Activated CD4-positive, alpha-beta T cell treated with anti-CD3 and anti-CD28 coated beads, Interleukin-2, amount 50 U/mL, for 48 hours (primary cell): Measurements from ENCODE around the gene SPRY4.
"Not testable (repeated sequence)": the region's sequence is repeated elsewhere in the genome, so short reads cannot be mapped to it uniquely, and the experiment has no call there.

Source experiments
- DNase-seq, 2 experiments: peaks; one replicate each; pipeline ENCODE4 v3.0.0-alpha.2; 2020

SPRY4 gene, protein sequence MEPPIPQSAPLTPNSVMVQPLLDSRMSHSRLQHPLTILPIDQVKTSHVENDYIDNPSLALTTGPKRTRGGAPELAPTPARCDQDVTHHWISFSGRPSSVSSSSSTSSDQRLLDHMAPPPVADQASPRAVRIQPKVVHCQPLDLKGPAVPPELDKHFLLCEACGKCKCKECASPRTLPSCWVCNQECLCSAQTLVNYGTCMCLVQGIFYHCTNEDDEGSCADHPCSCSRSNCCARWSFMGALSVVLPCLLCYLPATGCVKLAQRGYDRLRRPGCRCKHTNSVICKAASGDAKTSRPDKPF

DNA sequence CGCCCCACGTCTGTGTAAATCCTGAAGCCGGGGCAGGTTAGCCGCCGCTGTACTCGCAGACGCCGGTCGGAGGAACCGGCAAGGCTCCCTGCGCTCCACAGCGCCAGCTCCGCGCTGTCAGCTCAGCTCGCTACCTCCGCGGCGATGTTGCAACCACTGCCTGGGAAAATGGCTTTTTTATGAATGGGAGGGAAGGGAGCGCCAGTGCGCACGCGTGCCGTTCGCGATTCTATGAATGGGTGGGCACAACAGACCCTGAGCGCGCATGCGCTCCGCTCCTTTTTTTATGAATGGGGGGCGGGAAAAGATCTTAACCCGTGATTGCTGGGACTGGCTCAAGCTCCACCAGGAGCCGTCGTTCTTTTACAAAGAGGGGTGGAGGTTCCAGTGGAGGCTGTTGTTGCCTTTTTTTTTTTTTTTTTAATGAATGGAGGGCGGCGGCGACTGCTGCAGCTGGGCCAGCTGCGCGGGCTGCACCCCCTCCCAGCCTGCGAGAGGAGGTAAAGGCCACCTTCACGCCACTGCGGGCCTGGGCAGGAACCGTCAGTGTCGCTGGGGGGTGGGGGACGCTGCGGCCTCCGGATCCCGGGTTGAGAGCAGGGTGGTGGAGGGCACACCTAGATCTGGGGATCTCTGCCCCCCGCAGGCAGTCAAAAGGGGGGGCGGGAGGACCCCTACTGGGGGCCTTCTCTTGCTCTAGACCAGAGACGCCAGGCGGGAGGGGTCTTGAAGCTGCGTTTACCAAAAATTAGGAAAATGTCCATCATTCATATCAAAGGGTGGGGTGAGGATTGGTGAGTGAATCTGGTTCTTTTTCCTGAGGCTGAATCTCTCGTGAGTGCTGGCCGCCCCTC, at the start of gene SPRY4:
Gene SPRY4 (minus strand): TSS at position 151 of the 854 bp plus-strand sequence. CDS start 9,913 bp downstream, outside the sequence.
- DNase-seq: peak; percentile 88 to 91

DNA sequence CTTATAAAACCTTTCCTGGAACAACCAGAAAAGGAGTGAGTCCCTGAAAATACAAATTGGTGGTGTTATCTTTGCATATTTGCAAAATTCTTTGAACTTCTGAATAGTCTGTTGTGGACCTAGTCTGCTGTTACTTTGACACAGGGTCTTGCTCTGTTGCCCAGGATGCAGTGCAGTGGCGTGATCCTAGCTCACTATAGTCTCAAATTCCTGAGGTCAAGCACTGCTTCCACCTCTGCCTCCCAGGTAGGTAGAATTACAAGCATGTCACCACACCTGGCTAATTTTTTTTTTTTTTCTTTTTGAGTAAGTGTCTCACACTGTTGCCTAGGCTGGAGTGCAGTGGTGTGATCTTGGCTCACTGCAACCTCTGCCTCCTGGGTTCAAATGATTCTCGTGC, 43.7 kb upstream of the SPRY4 start:
- no peak for DNase-seq

DNA sequence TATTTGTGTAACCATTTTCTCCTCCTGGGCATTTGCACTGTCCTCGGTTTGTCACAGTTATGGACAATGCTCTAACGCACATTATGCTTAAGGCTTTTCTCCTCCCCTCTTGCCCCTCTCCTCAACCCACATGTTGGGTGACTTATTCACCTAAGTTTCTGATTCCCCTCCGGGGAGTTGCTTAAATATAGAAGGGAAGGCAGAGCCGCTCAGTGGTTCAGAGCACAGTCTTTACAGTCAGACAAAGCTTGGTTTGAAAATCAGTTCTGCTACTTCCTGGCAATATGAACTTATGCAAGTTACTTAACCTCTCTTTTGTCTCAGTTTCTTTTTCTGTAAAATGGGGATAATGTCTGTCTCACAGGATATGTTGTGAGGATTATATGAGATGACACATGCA, 41.2 kb upstream of the SPRY4 start:
- DNase-seq: no peak

DNA sequence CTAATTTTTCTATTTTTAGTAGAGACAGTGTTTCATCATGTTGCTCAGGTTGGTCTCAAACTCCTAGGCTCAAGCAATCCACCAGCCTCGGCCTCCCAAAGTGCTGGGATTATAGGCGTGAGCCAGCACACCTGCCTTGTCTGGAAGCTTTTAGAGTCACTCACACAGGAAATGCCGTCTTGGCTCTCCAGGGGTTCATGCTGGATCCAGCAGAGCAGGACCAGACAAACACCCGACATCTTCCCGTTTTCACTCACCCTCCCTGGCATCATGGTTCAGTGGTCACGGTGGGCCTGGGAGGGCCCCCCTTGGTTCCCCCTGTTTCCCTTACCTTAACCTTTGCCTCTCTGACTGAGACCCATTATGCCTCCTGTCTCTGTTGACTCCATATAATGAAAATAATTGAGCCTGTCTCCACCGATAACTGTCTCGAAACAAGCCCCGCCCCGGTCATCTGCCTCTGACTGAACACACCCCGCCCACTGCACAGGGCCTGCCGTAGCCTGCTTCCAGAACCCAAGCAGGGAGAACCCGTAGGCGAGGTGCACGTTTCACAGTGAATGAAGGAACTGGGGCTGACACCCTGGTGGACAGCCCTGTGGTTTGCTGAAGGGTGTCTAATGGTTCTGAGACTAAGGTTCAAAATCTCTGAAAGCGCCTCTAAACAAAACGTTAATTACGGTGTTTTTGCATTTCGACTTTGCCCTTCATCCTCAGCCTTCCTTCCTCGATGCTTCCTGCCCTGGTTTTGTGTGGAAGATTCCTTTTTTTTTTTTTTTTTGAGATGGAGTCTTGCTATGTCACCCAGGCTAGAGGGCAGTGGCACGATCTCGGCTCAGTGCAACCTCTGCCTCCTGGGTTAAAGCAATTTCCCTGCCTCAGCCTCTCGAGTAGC, 39.7 kb upstream of the SPRY4 start:
- no peak for DNase-seq

DNA sequence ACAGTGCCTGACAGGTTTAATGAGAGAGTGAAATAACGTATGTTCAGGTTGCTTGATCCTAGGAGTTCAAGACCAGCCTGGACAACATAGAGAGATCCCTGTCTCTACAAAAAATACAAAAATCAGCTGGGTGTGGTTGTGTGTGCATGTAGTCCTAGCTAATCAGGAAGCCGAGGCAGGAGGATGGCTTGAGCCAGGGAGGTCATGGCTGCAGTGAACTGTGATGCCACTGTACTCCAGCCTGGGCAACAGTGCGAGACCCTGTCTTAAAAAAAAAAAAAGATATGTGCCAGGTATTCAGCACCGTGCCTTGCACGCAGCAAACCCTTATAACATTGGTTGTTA, 38.8 kb upstream of the SPRY4 start:
- DNase-seq: no peak

DNA sequence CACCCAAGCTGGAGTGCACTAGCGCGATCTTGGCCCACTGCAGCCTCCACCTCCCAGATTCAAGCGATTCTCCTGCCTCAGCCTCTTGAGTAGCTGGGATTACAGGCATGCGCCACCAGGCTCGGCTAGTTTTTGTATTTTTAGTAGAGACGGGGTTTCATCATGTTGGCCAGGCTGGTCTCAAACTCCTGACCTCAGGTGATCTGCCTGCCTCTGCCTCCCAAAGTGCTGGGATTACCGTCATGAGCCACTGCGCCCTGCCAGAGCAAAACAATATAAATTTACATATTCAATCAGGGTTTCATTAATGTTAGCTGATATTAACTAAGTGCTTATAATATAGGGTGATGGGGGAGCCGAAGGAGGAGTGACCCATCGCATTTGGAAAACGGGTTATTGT, 37.4 kb upstream of the SPRY4 start:
- DNase-seq: not testable (repeated sequence)

DNA sequence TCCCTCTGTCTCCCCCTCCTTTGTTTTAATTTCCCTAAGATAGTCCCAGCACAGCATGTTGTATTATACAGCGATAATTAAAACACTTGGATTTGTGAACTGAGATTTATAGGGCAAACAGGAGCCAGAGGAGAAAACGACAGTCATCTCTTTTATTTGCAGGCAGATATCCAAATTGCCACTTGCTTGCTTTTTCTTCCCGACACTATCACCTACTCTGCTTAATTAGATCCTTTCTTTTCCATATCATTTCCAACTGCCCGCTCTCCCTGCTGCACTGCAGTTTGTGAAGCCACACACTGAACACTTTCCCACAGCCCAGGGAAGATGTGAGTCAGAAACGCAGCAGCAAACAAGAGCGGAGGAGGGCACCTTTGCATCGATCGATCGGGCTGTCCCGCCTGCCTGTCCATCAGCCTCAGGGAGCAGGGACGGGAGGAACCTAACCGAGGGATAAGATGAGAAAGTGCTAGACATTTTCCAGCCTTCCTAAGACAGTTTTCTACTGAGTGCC, 35.8 kb upstream of the SPRY4 start:
- peak in 1 of 2 experiments; percentile 17 for DNase-seq

DNA sequence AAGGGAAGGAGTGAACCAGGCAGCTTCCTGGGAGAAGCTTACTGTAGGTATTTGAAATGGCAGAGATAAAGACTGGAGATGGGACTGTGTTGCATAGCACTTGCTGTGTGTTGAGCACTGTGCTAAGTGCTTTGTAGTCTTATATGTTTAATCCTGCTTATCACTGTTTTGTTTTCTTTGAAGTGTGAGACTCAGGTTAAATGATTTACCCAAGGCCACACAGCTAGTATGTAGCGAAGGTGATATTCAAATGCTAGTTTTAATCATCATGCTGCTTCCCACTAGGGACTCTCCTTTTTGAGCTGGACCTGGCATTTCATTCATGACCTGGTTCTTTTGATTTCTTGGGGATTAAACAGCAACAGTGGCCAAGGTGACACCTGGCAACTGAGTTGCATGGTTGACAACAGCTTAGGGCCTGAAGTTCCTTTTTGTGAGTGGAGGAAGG, 35.3 kb upstream of the SPRY4 start:
- no peak for DNase-seq

DNA sequence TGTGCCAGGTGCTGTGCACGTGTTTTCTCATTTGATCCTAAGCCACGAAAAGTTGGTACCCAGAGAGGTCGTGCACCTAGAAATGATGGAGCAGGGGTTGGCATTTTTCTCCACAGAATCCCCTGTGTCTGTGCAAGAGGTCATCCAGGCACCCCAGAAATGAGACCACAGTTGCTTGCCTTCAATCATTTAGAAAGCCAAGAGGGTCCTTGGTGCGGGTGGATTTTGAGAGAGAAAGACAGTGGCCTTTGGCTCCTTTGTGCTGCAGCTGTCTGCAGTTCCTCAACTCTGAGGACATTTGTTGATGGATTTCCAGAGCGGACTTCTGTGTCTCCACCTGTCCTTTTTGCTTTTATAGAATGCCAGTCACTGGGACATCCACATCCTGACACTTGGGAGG, 33.8 kb upstream of the SPRY4 start:
- DNase-seq: no peak

DNA sequence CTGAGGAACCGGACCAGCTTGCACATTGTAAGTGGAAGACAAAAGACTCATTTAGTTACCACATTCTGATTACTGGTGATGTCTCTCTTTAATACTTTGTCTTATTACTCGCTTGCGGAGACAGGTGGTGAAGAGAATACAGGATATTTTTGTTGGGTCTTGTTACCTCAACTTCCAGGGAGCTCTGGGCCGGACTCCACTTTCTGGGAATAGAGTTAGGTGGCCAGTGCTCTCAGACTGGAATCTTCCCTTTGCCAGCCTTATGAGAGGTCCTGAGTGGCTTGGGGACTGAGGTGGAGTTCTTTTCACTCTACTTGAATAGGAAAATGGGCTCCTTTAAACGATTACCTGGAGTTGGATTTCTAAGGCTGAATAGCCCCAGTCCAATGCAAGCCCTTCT, 33.3 kb upstream of the SPRY4 start:
- DNase-seq: no peak

DNA sequence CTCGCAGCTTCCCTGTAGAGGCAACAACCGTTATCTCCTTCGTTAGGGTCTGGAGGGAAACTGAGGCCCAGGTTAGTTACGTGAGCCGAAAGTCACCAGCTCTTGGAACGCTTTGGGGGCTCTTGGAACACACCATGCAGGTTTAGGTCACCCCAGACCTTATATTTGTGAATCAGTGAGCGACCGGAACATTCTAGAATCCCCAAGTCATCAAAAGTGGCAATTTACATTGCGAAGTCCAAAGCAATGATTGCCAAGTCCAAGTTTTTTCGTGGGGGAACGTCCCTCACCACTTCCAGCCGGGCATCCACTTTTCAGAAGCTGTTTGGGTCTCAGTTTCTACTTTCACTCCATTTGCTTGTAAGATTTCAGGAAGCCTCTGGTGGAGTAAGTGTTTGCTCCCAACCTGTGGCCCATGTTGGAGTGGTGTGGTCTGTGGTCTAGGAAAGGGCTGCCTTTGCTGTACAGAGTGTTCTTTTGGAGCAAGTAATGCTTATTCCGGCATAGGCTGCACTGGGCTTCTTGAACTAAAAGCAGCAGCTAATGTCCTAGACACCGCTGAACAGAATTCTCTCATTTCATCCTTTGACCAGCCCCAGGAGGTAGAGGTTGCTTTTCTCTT, 32.8 kb upstream of the SPRY4 start:
- DNase-seq: peak; percentile 8 to 21

DNA sequence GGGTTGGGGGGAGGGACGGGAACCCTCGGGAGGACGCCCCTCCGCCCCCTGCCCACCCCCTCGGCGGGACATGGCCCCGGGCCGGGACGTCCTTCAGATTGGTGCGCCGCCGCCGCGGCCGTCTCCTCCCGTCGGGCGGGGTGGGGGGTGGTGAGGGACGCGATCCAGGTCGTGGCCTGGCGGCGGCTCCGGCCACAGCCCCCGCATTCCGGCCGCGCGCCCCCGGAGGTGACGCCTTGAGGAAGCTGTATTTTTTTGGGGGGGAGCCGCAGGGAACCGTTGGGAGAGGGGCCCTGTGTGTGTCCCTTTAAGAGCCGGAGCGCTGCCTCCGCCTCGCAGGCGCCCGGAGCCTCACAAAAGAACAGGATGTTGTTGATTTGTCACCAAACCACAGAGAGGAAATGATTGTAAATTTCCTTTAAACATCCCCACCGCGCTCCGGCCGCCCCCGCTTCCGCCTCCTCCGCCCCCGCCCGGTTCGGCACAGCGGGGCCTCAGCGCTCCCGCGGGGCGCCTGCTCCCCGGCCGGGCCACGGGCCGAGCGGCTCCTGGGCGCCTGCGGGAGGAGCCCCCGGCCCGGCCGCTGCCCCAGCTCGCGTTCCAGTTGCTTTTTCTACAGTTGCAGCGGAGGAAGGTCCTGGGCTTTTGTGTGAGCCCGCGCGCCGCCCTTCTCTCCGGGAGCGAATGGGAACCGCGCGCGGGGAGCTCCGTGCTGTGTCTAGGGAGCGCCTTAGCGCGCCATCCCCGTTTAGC, 32.1 kb upstream of the SPRY4 start:
- DNase-seq: peak; percentile 89 to 91

DNA sequence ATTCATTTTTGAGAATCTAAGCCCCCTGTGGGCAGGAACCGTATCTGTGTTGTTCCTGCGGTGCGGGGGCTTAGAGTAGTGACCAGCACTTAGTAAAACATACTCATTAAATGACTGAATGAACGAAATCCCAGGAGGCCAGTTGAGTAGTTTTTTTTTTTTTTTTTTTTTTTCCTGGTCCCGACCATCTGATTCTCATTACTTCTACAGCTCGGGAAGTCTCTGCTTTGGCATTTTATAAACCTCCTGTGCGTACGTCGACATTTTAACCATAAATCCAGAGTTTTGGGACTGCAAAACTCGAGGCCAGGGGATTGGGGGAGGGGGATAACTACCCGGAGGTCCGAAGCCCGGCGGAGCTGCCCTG, 31.5 kb upstream of the SPRY4 start:
- DNase-seq: no peak

DNA sequence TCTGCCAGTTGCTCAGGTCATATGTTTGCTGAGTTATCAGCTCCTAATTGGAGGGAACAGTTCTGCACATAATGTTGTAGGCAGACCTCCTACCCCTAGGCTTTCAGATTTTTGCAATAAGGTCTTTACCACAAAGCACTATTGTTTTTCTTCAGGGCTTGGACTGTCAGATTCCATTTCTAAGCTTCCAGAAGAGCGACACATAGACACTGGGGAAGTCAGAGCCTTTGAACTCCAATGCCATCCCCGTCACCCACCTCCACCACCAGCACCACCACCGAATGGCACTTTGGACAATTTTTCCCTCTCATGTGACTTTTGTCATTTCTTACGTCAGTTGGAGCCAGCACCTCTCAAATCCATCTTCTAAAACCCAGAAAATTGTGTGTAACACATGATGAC, 28.3 kb upstream of the SPRY4 start:
- DNase-seq: no peak

DNA sequence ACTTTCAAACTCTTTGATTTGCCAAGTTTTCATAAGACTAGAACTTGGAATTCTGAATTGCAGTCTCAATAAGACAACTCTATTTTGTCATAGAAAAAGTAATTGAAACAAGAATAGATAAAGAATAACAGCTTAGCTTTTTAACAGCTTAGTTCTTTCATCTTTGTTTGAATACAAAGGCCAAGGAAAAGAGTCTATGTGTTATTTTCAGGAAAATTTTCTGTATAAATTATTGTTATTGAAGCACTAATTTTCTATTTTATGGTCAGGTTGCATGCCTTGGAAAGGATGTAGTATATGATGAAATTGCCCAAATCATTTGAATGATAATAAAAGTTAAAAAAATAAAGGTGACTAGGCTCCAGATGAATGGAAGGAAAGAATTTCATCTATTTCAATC, 25.2 kb upstream of the SPRY4 start:
- no peak for DNase-seq

DNA sequence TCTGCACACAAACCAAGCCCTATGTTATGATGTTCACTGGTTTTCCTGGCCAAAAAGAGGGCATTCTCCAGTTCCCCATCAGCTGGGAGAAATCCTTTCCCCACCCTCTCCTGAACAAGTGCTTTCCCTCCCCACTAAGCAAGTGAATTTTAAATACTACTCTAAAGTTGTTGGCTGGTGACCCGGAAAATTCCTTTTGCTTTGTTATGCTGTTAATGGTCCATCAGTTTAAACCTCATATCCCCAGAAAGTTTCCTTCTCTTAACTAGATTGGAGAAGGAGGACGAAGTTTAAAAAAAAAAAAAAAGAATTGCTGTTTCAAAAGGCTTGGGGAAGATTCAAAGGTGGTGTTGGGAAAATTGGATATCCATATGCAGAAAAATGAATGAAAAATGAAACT, 21.9 kb upstream of the SPRY4 start:
- no peak for DNase-seq

DNA sequence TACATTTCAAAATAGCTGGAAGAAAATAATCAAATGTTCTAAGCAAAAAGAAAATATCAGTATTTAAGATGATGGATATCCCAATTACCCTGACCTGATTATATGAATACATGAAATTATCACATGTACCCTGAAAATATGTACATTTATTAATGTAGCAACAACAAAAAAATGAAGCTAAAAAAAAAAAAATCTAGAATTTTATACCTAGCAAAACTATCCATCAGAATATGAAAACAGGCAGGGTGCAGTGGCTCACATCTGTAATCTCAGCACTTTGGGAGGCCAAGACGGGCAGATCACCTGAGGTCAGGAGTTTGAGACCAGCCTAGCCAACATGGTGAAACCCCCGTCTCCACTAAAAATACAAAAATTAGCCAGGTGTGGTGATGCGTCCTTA, 20.1 kb upstream of the SPRY4 start:
- not testable (repeated sequence) for DNase-seq

DNA sequence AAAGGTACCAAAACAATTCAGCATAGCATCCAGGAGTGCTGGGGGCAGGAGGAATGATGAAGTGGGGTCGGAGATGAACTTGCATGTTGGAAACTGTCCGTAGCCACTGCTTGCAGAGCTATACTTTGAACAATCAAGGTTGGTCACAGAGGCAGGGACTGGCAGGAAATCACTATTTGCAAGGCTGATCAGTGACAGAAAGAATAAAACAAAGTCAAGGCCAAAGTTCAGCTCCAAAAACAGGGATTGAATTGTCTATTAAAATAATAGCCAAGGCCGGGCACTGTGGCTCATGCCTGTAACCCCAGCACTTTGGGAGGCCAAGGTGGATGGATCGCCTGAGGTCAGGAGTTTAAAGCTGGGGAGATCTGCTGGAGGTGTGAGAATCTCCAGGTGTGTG, 18.7 kb upstream of the SPRY4 start:
- no peak for DNase-seq

DNA sequence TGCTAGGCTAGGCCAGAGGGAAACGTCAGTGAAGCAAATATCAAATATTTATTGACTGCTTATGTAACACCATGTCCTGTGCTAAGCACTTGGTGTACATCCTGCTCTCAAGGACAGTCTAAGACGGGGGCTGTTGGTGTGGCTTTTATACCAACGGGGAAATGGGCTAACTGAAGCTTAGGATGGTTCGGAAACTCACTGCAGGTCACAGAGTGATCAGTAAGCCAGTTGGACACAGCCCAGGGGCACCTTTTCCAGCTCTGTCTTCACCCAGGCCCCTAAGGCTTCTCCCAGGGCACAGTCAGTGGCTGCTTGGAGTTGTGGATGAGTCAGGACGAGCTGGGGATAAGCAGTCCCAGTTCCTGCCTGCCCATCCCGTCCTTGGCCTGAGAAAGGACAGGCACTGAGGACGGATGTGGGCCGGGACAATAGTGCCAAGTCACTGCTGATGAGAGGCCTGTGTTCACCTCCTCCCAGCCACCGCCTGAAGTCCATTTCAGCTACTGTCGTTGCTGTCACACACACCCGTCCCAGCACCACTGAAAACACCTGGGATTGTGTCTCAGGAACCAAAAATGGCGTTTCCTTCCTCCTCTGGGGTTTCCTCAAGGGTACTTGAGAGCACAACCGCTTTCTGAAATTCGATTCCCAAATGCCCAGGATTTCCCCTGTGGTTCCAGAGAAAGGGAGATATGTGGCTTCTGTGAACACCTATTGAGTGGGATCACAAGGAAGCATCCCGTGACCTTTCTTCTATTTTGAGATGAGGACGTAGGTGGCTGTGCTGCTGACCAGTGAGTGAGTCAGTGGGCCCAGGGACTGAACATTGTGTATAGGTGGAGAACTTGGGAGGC, 17.5 kb upstream of the SPRY4 start:
- no peak for DNase-seq

DNA sequence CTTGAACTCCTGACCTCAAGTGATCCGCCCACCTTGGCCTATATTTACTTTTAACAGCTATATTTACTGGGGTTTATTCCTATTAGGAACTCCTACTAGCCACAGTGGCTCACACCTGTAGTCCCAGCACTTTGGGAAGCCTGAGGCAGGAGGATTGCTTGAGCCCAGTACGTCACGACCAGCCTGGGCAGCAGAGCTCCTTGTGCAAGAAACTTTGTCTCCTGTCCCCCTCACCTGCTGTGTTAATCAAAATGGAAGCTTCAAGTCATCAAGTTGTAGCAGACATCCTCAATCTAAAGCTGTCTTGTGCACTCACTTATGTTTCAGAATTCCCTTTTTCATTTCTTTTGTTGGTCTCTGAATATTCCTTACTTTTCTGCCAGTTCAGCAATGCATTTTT, 15.0 kb upstream of the SPRY4 start:
- no peak for DNase-seq

DNA sequence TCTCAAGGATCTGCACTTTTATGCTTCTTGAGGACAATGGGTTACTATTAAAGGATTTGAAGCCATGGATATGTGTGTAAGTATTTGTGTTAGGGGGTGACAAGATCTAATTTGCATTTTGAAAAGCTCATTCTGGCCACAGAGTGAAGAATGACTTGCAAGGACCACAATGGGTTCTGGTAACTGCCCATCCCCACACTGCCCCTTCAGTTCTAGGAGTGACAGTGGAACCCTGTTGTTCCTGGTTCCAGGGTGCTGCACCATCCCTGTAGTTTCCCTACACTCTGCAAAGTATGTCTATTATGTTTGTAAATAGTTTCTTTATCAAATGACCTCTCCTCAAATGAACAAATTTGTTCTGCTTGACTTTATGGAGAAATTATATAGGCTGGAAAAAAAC, 9.7 kb upstream of the SPRY4 start:
- no peak for DNase-seq
